DOHH2 (cell line): ENCODE data around the gene SPP2.

Source experiments
- EZH2phosphoT487 ChIP-seq: fragments of 200-600 bp; sonication (generic); IDR thresholded peaks from 2 replicates; pipeline ENCODE4 v1.6.1; 2017; ENCODE audit warnings: borderline replicate concordance, mild to moderate bottlenecking, antibody characterized with exemption, low read length, moderate library complexity, mixed read lengths
- TF ChIP-seq, protein P1 (sequence below): fragments of 200-600 bp; sonication (generic); IDR thresholded peaks from one replicate; pipeline ENCODE4 v1.5.1; 2014; ENCODE audit warnings: antibody characterized with exemption, mild to moderate bottlenecking, low read depth, low read length; ENCODE audit not compliant: poor library complexity, severe bottlenecking

- TF ChIP-seq EZH2phosphoT487 = no peak
- TF ChIP-seq, protein P1, sequence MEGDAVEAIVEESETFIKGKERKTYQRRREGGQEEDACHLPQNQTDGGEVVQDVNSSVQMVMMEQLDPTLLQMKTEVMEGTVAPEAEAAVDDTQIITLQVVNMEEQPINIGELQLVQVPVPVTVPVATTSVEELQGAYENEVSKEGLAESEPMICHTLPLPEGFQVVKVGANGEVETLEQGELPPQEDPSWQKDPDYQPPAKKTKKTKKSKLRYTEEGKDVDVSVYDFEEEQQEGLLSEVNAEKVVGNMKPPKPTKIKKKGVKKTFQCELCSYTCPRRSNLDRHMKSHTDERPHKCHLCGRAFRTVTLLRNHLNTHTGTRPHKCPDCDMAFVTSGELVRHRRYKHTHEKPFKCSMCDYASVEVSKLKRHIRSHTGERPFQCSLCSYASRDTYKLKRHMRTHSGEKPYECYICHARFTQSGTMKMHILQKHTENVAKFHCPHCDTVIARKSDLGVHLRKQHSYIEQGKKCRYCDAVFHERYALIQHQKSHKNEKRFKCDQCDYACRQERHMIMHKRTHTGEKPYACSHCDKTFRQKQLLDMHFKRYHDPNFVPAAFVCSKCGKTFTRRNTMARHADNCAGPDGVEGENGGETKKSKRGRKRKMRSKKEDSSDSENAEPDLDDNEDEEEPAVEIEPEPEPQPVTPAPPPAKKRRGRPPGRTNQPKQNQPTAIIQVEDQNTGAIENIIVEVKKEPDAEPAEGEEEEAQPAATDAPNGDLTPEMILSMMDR = no peak
These were observed 36.1 kb upstream of the SPP2 start for GRCh38 chr2:234014427-234014826.
